Iris pigment epithelial cell (primary cell): Measurements from ENCODE around the gene HVCN1.
A peak's percentile ranks its signal among the peaks of the same experiment; 100 is the strongest.
"Not testable (repeated sequence)": the region's sequence is repeated elsewhere in the genome, so short reads cannot be mapped to it uniquely, and the experiment has no call there.

Source experiments
- DNase-seq: peaks from one replicate; pipeline ENCODE4 v3.0.0-alpha.2; 2011; ENCODE audit warnings: low read depth

HVCN1 gene

GRCh38 chr12:110668480-110669192, 20.3 kb downstream of the HVCN1 start:
- no peak for DNase-seq

GRCh38 chr12:110667671-110668070, 21.2 kb downstream of the HVCN1 start:
- DNase-seq, result no peak

GRCh38 chr12:110666892-110667291, 22.0 kb downstream of the HVCN1 start:
- DNase-seq, result no peak

- DNase-seq, result no peak
Measured at GRCh38 chr12:110661337-110661972, 27.5 kb downstream of the HVCN1 start.

- DNase-seq, result no peak
Measured at GRCh38 chr12:110658878-110659277, 30.0 kb downstream of the HVCN1 start.

- DNase-seq, result no peak
Measured at GRCh38 chr12:110658242-110658641, 30.7 kb downstream of the HVCN1 start.

- no peak for DNase-seq
Measured at GRCh38 chr12:110657747-110658146, 31.2 kb downstream of the HVCN1 start.

- no peak for DNase-seq
Measured at GRCh38 chr12:110656071-110656655, 32.8 kb downstream of the HVCN1 start.

GRCh38 chr12:110654238-110654637, 34.7 kb downstream of the HVCN1 start:
- DNase-seq, result not testable (repeated sequence)

- peak; percentile 40 for DNase-seq
Measured at GRCh38 chr12:110649341-110649847, 39.5 kb downstream of the HVCN1 start.

GRCh38 chr12:110647631-110648040, 41.3 kb downstream of the HVCN1 start:
- DNase-seq, result no peak

- peak; percentile 38 for DNase-seq
Measured at GRCh38 chr12:110641521-110641920, 47.4 kb downstream of the HVCN1 start.

- no peak for DNase-seq
Measured at GRCh38 chr12:110640275-110641025, 48.5 kb downstream of the HVCN1 start.

GRCh38 chr12:110639336-110640141, 49.4 kb downstream of the HVCN1 start:
- peak; percentile 80 for DNase-seq

GRCh38 chr12:110638796-110639195, 50.1 kb downstream of the HVCN1 start:
- DNase-seq, result no peak

GRCh38 chr12:110637869-110638441, 51.0 kb downstream of the HVCN1 start:
- DNase-seq, result no peak

GRCh38 chr12:110636516-110636915, 52.4 kb downstream of the HVCN1 start:
- no peak for DNase-seq

GRCh38 chr12:110635055-110635454, 53.9 kb downstream of the HVCN1 start:
- no peak for DNase-seq

GRCh38 chr12:110627500-110628195, 61.3 kb downstream of the HVCN1 start:
- DNase-seq, result no peak

GRCh38 chr12:110622582-110622981, 66.3 kb downstream of the HVCN1 start:
- no peak for DNase-seq

GRCh38 chr12:110619534-110619953, 69.4 kb downstream of the HVCN1 start:
- peak; percentile 10 for DNase-seq
